HG03354 (cell line): ENCODE measurements around the gene SNPH.
A peak's percentile ranks its signal among the peaks of the same experiment; 100 is the strongest.
"Not testable (repeated sequence)": the region's sequence is repeated elsewhere in the genome, so short reads cannot be mapped to it uniquely, and the experiment has no call there.

Experiments
- ATAC-seq: cut with Tn5 transposase; IDR thresholded peaks from one replicate; pipeline ENCODE4 v1.9.1; 2021; ENCODE audit warnings: mild to moderate bottlenecking; ENCODE audit not compliant: unreplicated experiment, poor library complexity, severe bottlenecking

SNPH gene, protein sequence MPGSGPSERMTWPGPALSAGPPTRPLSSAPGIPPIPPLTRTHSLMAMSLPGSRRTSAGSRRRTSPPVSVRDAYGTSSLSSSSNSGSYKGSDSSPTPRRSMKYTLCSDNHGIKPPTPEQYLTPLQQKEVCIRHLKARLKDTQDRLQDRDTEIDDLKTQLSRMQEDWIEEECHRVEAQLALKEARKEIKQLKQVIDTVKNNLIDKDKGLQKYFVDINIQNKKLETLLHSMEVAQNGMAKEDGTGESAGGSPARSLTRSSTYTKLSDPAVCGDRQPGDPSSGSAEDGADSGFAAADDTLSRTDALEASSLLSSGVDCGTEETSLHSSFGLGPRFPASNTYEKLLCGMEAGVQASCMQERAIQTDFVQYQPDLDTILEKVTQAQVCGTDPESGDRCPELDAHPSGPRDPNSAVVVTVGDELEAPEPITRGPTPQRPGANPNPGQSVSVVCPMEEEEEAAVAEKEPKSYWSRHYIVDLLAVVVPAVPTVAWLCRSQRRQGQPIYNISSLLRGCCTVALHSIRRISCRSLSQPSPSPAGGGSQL

DNA sequence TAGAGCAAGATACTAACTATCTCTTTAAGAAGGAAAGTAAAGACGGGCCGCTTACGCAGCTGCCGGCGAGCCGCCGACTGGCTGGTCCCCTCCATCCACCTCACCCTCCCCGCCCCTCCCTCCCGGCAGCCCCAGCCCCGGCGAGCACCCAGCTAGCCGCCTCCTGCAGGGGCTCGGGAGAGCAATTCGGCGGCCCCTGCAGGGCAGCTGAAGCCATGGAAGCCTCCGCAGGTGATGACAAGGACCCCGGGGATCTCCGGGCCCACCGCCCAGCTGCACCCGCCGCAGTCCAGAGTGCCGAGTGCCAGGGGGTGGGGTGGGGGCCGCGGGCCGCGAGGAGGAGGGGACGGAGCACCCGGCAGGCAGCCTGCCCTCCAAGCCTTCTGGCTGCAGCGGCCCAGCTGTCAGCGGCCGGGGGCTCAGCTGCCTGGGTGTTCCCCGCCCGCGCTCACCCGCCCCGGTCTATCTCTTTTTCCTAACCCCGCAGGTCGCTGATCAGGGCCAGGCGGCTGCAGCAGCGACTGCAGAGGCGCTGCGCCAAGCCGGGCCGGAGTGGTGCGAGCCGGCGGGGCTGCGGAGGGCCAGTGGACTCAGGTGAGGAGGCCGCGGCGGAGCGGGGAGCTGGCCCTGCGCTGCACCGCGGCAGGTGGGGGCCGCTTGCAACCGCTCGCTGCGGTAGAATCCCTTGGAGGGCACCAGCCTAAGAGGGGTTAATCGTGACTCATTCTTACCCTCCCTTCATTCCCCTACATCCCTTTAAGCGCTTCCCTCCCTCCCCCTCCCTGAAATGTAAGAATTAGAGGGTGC is at the start of gene SNPH:
Gene SNPH (plus strand): TSS at position 128 of the 807 bp plus-strand sequence. CDS start 29,946 bp downstream, outside the sequence.
- ATAC-seq = peak; percentile 49

DNA sequence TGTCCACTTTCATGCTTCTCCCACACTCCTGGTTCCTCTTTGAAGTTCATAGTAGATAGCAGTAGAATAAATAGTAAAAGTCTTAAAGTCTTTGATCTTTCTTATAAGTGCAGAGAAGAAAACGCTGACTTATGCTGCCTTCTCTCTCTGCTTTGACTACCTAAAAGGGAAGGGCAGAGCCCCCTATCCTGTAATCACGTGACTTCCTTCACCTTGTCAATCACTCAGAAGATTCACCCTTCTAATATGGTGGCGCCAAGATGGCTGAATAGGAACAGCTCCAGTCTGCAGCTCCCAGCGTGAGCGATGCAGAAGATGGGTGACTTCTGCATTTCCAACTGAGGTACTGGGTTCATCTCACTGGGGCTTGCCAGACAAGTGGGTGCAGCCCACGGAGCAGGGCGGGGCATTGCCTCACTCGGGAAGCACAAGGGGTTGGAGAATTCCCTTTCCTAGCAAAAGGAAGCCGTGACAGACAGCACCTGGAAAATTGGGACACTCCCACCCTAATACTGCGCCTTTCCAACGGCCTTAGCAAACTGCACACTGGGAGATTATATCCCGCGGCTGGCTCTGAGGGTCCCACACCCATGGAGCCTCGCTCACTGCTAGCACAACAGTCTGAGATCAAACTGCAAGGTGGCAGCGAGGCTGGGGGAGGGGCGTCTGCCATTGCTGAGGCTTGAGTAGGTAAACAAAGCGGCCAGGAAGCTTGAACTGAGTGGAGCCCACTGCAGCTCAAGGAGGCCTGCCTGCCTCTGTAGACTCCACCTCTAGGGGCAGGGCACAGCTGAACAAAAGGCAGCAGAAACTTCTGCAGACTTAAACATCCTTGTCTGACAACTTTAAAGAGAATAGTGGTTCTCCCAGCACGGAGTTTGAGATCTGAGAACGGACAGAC is 49.3 kb upstream of the SNPH start:
- not testable (repeated sequence) for ATAC-seq

DNA sequence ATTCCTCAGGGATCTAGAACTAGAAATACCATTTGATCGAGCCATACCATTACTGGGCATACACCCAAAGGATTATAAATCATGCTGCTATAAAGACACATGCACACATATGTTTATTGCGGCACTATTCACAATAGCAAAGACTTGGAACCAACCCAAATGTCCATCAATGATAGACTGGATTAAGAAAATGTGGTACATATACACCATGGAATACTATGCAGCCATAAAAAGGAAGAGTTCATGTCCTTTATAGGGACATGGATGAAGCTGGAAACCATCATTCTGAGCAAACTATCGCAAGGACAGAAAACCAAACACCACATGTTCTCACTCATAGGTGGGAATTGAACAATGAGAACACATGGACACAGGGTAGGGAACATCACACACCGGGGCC is 43.3 kb upstream of the SNPH start:
- not testable (repeated sequence) for ATAC-seq

DNA sequence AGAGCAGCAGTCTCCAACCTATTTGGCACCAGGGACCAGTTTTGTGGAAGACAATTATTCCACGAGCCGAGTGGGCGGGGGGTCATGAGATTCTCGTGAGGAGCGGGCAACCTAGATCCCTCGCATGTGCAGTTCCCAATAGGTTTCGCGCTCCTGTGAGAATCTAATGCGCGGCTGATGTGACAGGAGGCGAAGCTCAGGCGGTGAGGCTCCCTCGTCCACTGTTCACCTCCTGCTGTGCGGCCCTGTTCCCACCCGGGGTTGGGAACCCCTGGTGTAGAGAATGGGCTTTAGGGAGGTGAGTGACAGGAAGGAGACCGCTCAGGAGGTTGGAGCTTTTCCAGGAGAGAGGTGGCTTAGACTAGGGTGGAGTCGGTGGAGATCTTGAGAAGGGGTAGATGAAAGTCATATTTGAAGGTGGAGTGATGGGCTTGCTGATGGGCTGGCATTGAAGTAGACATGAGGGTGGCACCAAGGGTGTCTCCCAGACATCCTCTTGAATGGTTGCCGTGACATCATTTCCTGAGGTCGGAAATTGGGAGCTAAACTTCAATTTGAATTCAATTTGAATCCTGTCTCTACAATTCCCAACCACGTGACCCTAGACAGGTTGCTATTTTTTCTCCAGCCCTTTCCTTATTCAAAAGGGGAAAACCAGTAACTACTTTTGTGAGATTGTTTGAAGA is 41.7 kb upstream of the SNPH start:
- ATAC-seq = no peak

DNA sequence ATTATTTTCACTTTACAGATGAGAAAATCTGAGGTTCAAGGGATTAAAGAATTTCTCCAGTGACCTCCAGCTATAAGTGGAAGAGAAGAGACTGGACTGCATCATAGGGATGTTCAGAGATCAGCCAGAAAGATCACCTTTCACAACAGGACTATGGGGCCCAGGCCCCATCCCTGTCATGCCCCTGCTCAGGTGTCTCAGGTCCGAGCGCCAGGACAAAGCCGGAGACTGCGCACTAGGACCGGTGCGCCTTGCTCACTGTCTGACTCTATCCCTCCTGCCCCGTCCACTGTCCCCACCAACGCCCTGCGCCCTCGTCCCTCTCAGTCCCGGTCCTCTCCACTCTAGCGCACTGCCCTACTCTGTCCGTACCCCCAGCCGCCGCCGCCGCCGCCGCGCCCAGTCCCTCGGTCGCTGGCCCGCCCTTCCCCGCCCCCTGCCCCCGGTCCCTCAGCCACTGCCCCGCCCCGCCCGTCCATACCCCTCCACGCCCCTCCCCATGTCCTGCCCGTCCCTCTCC is 40.8 kb upstream of the SNPH start:
- no peak for ATAC-seq

DNA sequence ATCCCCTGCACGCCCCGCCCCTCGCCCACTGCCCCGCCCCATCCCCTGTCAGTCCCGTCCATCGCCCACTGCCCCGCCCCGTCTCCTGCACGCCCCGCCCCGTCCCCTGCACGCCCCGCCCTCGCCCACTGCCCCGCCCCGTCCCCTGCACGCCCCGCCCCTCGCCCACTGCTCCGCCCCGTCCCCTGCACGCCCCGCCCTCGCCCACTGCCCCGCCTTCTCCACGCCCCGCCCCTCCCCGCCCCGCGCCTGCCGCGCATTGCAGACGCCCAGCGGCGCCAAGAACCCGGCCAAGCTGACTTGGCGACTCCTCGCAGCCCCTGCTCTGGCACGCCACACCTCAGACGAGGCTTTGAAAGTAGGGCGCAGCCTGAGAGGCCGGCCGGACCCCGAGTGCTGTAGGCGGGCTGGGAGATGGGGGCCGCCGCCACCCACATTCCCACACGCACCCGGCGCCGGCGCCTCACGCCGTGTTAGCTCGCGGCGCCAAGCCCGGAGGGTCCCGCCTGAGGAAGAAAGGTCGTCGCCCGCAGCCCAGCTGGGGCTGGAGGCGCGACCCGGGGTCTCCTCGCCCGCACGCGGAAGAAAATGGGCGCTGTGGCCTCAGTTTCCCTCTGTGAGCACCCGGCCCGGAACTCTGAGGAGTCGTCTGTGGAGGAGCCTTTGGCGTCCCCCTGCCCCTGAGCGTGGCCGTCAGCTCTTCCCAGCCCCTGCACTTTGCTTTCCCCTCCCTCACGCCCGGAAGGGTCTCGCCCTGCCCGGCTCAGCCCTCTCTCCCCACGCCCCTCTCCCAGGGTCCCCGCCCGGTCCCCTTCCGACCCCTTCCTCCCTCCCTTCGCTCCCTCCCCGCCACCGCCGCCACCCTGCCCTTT is 40.1 kb upstream of the SNPH start, which contains the start of gene RAD21L1:
Gene RAD21L1 (plus strand): TSS at position 262 of the 872 bp plus-strand sequence. CDS start 2,410 bp downstream, outside the sequence.
- no peak for ATAC-seq

DNA sequence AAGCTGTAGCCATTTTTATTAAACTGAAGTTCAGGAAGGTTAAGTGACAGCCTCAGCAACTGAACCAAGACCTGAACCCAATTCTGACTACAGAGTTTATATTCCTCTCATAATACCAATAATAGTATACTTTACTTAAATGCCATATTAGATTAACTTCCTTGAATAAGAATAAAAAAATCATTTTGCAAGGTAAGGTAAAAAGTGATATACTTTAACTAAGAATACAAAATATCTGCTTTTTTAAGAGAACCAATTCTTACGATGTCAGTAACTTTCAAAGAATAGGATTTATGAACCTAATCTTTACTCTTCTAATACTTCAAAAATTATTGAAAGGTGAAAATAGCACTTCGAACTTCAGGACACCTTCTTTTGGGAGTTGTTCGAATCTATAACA is 36.6 kb upstream of the SNPH start:
- no peak for ATAC-seq

DNA sequence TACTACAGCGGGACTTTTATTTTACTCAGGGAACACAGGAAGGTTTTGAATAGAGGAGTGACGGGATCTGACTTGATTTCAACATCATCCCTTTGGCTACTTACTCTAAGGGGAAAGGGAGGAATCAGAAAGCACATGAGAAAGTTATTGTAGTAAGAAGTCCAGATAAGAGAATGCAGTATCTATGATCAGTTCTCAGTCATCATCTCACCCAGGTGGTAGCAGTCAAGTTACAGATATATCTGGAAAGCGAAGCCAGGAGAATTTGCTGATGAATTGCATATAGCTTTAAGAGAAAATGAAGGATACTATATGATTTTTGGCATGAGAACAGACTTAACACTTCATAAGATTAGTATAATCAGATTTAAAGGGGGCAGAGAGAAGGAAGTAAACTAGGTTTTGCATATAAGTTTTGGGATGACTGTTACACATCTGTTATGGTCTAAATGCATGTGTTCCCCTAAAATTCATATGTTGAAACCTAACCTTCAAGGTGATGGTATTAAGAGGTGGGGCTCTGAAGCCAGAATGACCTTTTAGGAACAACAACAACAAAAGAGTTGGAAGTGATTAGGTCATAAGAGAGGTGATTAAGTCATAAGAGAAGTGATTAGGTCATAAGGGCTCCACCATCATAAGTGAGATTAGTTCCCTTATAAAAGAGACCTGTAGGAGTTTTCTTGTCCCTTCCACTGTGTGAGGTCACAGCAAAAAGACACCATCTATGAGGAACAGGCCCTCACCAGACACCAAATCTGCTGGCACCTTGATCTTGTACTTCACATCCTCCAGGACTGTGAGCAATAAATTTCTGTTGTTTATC is 33.6 kb upstream of the SNPH start:
- ATAC-seq = no peak

DNA sequence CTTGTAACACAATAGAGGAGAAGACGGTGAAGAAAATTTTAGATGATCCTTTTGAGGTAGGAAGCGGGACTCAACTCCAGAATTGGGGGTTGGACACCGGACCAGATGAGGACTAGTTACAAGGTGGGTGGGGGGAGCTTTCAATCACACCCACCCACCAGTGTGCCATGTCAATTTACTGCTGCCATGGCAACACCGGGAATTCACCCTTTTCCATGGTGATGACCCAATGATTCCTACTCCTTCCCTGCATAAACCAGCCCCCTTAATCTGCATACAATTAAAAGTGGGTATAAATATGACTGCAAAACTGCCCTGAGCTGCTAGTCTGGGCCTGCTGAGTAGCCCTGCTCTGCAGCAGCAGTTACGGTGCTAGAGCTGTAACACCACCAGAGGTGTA is 25.5 kb upstream of the SNPH start:
- no peak for ATAC-seq

DNA sequence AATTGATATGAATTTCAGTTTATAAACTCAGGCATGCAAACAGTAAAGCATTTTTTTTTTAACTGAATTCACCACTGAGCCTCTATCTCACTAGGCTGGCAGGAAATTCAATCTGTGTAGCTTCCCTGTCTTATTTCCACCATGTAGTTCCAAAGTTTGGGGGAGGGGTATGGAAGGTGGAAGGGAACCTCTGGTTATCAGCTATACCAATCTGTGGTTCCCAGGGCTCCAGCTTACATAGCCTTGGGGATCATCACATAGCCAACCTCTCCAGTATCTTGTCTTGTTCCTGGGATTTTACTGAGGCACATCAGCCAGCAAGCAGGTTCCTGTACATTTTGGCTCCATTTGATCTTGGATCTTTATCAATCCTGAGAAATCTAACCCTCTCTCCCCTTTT is 24.6 kb upstream of the SNPH start:
- ATAC-seq = no peak

DNA sequence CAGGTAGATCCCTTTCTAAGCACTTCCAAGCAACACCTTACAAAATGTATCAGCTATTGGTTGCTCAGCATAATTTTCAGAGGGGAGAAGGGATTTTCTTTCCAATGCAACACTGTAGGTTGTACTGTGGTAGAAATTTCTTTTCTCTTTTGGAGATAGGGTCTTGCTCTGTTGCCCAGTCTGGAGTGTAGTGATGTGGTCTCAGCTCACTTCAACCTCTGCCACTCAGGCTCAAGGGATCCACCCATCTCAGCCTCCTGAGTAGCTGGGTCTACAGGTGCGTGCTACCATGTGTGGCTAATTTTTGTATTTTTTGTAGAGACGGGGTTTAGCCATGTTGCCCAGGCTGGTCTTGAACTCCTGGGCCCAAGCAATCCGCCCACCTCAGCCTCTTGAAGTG is 24.0 kb upstream of the SNPH start:
- ATAC-seq = no peak

DNA sequence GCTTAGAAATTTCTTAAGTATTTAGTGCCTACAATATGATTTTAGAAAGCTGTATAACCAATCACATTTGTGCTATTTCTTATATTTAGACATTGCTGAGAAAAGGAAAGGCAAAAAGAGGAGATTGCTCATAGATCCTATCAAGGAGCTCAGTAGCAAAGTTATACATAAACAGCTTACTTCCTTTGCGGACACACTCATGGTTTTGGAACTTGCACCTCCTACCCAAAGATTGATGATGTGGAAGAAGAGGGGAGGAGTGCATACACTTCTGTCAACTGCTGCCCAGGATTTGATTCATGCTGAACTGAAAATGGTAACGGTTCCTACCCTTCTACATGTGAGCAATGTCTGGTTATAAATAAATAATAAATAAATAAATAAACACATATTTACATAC is 23.6 kb upstream of the SNPH start:
- ATAC-seq = no peak

DNA sequence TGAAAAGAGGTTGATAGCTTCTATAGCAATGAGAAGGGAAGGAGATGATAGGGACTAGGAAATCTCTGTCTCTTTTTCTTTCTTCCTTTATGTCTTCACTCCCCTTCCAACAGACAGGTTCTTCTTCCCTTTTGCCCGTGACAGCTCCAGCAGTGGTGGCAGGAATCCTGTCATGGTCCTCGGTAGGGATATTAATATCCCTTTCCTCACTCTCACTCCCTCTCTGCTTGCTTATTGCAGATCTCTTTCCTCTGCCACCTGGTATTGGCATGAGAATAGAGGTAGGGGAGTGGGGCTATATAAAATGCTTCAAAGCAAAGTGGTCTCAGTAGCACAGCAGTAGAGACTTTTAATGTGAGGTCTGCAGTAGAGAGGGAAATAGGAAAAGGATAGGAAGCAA is 20.5 kb upstream of the SNPH start:
- no peak for ATAC-seq

DNA sequence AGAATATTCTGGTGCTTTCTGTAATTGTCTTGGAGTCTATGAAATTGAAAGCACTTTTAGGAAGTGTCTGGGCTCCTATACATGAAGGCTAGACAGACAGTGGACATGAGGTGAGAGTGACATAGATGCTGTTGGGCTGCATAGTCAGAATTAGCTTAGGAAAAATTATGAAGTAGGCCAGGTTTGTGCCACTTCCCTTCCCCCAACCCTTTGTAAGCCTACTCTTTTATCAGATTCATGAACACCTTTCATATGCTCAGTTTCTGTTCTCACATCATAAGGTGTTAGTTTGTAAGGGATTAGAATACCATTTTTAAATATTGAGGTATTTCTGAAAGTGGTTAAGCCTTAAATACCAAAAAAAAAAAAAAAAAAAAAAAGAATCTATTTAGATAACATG is 18.4 kb upstream of the SNPH start:
- ATAC-seq = no peak

DNA sequence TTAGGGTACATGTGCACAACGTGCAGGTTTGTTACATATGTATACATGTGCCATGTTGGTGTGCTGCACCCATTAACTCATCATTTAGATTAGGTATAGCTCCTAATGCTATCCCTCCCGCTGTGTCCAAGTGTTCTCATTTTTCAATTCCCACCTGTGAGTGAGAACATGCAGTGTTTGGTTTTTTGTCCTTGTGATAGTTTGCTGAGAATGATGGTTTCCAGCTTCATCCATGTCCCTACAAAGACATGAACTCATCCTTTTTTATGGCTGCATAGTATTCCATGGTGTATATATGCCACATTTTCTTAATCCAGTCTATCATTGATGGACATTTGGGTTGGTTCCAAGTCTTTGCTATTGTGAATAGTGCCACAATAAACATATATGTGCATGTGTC is 15.8 kb upstream of the SNPH start:
- not testable (repeated sequence) for ATAC-seq

DNA sequence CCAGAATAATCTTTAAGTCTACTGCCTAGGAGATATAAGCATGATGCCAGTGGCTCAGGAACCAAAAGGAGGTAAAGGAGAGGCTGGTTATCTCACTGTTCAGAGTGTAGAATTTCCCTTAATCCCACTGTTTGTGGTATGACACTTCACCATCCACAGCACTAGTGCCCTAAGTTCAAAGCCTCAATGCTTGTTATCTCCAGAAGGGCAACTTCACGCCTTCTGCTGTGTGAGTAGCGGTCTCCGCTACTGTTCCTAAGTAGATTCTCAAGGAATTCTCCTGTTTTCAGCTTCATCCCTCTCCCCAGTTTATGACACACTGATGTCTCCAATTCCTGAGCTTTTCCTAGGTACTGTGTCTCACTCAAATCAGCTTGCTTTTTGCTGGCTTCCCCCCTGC is 13.7 kb upstream of the SNPH start:
- no peak for ATAC-seq

DNA sequence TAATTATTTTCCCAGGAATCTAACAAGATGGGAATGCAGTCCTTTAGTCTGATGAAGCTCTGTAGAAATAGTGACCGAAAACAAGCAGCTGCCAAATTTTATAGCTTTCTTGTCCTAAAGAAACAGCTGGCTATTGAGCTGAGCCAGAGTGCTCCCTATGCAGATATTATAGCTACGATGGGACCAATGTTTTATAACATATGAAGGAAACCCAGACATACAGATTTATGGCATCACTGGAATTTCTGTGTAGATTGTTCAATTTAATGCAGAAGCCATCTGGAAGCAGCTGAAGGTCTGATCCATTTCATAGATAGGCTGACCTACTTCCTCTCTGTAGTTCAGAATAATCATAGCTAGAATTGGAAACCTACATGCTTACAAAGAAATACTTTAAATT is 11.8 kb upstream of the SNPH start:
- ATAC-seq = no peak
